GM12892 (cell line): Measurements from ENCODE around the gene SLC38A7.

Experiments used
- POLR2A ChIP-seq: IDR thresholded peaks from 2 replicates; pipeline ENCODE4 v1.6.1; 2011; ENCODE audit warnings: low read depth, low read length, control low read depth
- POLR2AphosphoS5 ChIP-seq: IDR thresholded peaks from 2 replicates; pipeline ENCODE4 v1.6.1; 2011; ENCODE audit warnings: low read depth, low read length, control low read depth
- TAF1 ChIP-seq: IDR thresholded peaks from 2 replicates; pipeline ENCODE4 v1.6.1; 2011; ENCODE audit warnings: low read depth, mild to moderate bottlenecking, control low read depth, low read length, borderline replicate concordance

DNA sequence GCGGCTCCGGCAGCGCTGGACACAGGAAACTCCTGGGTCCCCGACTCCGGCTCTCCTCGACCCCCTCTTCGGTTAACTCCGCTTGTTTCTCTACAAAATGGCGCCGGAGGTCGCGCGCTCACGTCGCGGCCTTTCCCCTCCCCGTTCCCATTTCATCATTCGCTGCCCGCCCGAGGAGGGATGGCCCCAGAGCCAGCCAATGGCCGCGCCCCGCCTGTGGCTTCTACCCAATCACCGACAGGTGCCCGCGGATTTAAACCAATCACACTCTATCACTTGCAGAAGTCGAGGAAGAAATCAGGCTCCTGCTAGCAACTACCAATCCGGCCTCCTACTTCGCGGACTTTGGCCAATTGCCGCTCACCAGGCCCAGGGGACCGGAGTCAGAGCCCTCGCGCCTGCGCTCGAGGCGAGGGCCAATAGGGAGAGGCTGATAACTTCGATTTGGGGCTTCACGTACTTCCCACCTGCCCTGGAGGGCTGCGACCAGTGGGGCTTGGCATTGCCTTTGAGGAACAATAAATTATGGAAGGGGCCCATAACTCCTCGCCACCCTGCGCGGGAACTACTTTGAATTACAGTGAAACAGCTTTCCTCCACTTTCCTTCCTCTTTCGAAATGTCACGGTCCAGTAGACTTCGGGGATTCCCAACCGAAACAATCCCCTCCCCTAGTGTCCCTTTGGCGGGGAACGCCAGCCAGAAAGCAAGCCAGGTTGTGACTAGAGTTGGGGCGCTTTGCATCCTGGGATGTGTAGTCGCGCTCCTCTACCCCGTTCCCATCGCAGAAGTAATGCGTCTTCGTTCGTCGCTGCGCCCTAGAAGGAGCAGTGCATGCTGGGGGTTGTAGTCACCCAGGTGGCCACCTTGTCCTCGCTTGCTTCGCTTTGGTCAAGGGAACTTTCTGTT is 54.6 kb downstream of the SLC38A7 start, which contains the start of gene CNOT1:
- peak; percentile 81; the same call in 1 of the 2 replicates for TF ChIP-seq POLR2A
- TF ChIP-seq POLR2AphosphoS5 = peak; percentile 76
- TF ChIP-seq TAF1 = peak; percentile 90
